Measurements from ENCODE around the gene DNAH10.

- TF ChIP-seq CTCF (IDR thresholded peaks at IDR 0.05; ENCODE audit: poor library complexity), result no peak
- no peak for TF ChIP-seq EZH2phosphoT487 (IDR thresholded peaks at IDR 0.05; ENCODE audit: low read depth, severe bottlenecking, unreplicated experiment)
- no peak for TF ChIP-seq EZH2 (IDR thresholded peaks at IDR 0.05; ENCODE audit: borderline replicate concordance)
Observed at GRCh38 chr12:123760267-123760938, 1.7 kb upstream of the DNAH10 start.
